AG09309 (cell line): ENCODE measurements around the gene GTF2I.
"Not testable (repeated sequence)": the region's sequence is repeated elsewhere in the genome, so short reads cannot be mapped to it uniquely, and the experiment has no call there.

Source experiments
- DNase-seq: peaks from one replicate; pipeline ENCODE4 v3.0.0-alpha.2; 2010; ENCODE audit warnings: low read depth
- H3K4me3 ChIP-seq: 2 replicates; pipeline ENCODE4 v1.5.1; 2011; ENCODE audit warnings: mild to moderate bottlenecking, low read depth, low read length, moderate library complexity; ENCODE audit not compliant: control insufficient read depth

GTF2I gene

DNA sequence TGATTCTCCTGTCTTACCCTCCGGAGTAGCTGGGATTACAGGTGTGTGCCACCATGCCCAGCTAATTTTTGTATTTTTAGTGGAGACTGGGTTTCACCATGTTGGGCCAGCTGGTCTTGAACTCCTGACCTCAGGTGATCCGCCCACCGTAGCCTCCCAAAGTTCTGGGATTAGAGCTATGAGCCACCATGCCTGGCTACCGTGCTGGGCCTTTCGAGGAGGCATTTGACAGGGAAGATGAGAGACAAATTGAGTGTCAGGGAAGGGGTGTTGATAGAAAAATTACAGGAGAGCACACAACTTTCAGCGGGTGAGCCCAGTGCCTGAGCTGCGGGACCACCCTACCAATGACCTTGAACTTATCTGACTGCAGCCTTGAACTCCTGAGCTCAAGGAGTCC, 112.5 kb downstream of the GTF2I start:
- not testable (repeated sequence) for H3K4me3 ChIP-seq

DNA sequence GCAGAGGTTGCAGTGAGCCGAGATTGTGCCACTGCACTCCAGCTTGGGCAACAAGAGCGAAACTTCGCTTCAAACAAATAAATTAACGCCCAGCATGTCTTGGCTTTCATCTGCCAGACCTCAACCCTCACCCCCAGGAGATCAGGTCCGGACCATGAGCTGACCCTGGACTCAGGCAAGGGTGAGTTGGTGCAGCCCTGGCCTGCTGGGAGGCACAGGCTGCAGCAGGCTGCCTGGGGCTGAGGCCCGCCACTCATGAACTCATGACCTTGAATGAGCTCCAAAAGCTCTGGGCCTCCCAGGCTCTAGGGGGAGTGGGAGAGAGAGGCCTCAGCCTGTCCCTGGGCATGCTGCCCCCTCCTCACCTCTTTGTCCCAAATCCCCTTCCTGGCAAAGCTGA, 114.6 kb downstream of the GTF2I start:
- not testable (repeated sequence) for H3K4me3 ChIP-seq, DNase-seq

More for the DNA sequence above, 112.5 kb downstream of the GTF2I start:
- not testable (repeated sequence) for DNase-seq

DNA sequence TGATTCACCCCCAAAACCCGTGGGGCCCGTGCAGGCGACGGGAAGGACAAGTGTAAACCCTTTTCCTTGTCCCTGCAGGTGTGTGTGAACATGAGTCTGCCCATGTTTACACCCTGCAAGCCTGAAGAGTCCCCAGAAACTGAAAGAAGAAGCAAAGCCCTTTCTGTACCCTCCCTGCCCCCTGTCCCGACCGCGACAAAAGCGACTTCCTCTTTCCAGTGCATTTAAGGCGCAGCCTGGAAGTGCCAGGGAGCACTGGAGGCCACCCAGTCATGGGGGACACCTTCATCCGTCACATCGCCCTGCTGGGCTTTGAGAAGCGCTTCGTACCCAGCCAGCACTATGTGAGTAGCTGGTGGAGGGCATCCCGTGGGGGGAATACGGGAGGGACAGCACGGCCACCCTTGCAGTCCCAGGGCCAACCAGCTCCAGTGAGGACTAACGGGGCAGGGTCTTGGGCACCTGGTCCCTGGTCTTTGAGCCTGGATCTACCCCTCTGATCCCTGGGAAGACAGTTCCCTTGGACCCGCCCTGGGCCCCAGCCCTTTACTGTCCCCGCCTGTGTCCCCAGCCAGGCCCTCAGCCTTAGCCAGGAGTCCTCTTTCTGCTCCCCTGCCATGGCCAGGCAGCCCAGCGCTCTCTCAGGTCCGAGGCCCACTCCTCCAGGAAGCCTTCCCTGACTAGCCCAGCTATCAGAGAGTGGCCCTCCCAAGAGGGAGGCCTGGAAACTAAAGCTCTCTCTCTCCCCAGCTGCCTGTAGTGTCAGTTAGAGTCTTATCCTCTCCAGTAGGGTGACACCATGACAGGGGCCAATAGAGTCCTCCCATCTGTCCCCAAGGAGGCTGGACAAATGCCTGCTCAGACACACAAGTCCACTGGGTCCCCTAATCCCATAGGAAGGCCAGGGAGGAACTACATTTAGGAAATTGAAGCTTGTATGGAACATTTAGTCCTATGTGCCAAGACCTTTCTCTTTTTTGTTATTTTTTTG, 116.5 kb downstream of the GTF2I start, which contains the start of gene NCF1:
NCF1 (plus strand) TSS at position 252 of the 991 bp plus-strand sequence; CDS start at position 273, 21 bp downstream.
- H3K4me3 ChIP-seq, DNase-seq: not testable (repeated sequence)

DNA sequence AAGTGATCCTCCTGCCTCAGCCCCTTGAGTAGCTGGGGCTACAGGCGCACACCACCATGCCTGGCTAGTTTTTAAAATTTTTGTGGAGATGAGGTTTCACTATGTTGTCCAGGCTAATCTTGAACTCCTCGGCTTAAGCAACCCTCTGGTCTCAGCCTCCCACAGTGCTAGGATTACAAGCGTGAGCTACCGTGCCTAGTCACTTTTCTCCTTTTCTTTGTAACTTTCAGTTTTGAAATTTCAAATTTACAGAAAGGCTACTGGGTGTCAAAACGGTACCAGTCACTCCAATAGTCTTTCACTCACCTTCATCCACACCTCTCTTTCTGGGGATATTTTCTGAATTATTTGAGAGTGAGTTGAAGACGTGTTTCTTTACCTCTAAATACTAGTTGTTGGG, 117.6 kb downstream of the GTF2I start:
- not testable (repeated sequence) for DNase-seq, H3K4me3 ChIP-seq

DNA sequence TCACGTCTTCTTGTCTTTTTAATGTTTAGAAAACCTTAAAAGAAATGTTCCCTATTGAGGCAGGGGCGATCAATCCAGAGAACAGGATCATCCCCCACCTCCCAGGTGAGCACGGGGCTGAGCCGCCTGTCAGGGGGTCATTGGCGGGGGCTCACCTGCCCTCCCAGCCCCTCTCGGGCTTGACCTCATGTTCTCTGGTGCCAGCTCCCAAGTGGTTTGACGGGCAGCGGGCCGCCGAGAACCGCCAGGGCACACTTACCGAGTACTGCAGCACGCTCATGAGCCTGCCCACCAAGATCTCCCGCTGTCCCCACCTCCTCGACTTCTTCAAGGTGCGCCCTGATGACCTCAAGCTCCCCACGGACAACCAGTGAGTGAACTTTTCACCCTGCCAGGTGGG, 121.5 kb downstream of the GTF2I start:
- DNase-seq, result not testable (repeated sequence)

DNA sequence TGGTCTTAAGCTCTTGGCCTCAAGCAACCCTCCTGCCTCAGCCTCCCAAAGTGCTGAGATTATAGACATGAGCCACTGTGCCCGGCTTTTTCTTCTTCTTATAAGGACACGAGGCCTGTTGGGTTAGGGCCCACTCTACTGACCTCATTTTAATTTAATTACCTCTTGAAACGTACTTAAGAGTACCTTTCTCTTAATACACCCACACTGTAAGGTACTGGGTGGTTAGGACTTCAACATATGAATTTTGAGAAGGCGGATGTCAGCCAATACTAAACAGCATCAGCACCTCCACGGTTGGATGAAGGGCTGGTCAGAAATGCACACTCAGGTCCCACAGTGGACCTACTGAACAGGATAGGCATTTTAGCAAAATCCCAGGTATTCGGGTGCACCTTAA, 124.2 kb downstream of the GTF2I start:
- not testable (repeated sequence) for DNase-seq, H3K4me3 ChIP-seq

More for the DNA sequence above, 121.5 kb downstream of the GTF2I start:
- H3K4me3 ChIP-seq, result not testable (repeated sequence)

DNA sequence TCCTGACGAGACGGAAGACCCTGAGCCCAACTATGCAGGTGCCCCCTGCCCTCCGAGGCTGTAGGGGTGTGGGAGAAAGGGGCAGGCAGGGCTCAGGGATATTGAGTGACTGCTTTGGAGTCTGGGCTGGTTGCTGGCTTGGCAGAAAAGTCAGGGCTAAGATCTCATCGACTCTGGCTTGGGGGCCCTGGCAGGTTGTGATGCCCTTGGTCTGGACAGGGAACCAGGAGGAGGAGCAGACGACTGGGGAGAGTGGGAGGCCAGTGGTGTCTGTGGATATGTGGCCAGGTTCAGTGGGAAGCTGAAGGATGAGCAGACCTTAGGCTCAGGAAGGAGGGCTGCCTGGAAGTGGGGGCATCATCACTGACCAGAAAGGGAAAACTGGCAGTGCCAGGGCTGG, 126.1 kb downstream of the GTF2I start:
- not testable (repeated sequence) for H3K4me3 ChIP-seq, DNase-seq

DNA sequence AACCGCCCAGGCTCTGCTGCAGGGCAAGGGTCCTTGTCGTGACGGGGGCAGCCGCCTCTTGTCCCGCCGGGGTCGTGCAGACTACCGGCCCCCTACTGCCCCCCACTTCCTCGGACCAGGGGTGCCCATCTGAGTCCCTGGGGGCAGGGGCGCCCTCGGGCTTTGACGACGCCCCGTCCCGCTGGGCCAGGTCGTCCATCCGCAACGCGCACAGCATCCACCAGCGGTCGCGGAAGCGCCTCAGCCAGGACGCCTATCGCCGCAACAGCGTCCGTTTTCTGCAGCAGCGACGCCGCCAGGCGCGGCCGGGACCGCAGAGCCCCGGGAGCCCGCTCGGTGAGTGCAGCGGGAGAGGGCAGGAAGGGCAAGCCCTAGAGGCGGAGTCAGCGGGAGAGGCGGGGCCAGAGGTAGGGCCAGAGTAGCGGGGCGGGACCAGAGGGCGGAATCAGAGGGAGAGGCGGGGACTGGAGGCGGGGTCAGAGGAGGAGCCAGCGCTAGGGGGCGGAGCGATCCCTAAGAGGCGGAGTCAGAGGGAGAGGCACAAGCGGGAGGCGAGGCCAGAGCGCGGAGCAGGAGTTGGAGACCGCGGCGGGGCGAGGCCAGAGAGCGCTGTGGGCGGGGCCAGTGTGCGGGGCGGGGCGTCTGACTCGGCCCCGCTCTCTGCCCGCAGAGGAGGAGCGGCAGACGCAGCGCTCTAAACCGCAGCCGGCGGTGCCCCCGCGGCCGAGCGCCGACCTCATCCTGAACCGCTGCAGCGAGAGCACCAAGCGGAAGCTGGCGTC, 131.0 kb downstream of the GTF2I start:
- H3K4me3 ChIP-seq, result peak overlapping the region; percentile 18
- DNase-seq, result not testable (repeated sequence)

DNA sequence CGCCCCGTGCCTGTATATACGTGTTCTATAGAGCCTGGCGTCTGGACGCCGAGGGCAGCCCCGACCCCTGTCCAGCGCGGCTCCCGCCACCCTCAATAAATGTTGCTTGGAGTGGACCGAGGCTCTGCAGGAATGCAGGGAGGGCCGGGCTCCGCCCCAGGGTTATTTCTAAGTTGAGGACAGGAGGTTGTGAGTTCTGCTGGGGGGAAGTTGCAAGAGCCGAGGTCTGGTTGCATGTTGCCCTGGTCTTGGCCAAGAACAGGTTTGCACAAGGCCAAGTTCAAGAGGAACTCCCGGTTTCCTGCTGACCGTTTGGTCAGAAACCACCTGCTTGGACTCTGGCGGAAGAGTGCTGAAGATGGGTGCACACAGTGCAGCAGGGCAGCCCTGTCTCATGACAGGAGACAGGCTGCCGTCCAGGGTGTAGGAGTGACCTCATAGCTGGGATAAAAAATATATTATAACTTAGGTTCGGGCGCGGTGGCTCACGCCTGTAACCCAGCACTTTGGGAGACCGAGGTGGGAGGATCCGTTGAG, 131.8 kb downstream of the GTF2I start:
- not testable (repeated sequence) for DNase-seq, H3K4me3 ChIP-seq

DNA sequence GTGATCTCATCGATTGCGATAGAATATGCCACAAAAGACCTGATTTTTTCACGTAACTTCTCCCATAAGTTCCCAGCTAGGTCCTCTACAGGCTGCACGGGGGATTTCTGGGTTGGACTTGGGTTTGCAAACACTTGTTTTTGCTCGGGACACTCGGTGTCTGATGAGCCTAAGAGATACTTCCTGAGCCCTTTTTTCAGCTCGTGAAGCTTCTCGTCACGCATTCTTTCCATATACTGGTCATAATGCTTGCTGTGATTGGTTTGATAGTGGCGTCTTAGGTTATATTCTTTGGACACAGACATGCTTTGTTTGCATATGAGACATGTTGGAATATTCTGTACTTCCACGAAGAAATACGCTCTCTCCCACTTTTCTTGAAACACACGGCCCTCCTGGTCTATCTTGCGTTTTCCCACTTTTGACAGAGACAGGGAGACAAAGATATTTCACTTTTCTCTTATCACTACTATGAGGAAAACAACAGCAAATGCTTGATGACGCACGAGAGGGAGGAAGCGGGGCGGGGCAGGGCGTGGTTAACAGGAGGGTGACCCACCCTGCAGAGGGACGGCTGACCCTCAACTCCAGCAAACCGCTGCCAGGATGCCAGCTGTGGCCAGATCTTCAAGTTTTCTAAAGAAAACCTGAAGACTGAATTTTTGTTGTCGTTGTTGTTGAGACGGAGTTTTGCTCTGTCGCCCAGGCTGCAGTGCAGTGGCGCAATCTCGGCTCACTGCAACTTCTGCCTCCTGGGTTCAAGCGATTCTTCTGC, 140.5 kb downstream of the GTF2I start:
- H3K4me3 ChIP-seq, DNase-seq: not testable (repeated sequence)

DNA sequence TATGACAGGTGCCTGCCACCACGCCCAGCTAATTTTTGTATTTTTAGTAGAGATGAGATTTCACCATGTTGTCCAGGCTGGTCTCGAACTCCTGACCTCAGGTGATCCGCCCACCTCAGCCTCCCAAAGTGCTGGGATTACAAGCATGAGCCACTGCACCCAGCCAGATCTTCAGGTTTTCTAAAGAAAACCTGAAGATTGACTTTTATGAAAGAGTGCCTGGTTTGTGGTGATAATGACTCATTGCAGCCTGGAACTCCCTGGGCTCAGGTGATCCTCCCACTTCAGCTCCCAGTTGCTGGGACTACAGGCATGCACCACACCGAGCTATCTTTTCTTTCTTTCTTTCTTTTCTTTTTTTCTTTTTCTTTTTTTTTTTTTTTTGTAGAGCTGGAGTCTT, 141.1 kb downstream of the GTF2I start:
- not testable (repeated sequence) for DNase-seq, H3K4me3 ChIP-seq
